ENCODE data around the gene EPB41.
"Not testable (repeated sequence)": the region's sequence is repeated elsewhere in the genome, so short reads cannot be mapped to it uniquely, and the experiment has no call there.

The EPB41 gene

DNA sequence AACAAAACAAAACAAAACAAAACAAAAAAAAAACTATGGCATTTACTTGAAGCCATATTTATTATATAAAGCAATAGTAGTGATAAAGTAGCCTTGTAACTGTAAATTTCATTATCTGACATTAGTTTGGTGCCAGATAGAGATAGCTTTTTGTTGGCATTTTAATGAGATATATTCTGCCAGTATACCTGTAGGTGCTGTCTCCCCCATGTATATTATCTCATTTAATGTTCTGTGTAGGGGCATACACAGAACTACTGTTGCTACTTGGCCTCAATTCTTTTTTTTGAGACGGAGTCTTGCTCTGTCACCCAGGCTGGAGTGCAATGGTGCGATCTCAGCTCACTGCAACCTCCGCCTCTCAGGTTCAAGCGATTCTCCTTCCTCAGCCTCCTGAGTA is 141.9 kb downstream of the EPB41 start:
- DNase-seq, result no peak

- DNase-seq, result no peak
Measured at GRCh38 chr1:29057700-29058099, 143.3 kb downstream of the EPB41 start.

DNA sequence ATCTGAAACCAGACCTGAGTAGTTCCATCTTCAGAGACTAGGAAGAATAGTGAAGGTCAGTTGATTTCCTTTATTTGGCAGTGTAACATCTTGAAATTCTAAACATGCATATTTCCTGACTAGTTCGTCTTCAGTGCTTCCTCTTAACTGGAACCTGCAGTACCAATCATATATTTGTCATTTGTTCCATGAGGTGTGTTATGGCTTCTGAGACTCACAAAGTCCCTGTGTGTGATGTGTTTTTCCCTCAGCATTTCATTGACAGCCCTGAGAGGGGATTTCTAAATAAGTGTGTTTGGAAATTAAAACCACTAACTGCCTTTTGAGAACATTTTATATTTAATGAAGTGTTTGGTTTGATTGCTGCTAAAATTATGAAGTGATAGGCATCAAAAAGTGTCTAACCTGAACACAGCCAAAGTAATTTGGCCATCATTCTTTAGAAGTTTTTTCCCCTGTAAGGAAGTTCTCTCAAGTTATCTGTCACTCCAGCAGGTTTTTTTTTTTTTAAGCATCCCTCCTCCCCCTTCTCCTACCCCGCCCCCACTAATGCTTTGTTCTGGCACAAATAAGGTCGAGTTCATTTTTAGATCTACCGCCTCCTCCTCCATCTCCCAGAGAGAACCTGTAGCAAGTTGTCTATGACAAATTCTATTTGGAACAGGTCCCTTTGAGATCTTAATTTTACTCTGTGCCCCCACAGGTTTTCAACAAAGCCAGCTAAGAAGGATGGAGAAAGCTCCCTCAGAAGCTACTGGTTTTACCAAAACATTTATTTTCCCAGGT is 148.0 kb downstream of the EPB41 start:
- DNase-seq, result peak; percentile 40 to 47

GRCh38 chr1:29064064-29064463 is 149.7 kb downstream of the EPB41 start:
- DNase-seq, result no peak

- no peak for DNase-seq
Measured at GRCh38 chr1:29077155-29077554, 162.8 kb downstream of the EPB41 start.

- DNase-seq, result not testable (repeated sequence)
Measured at GRCh38 chr1:29079916-29080629, 165.7 kb downstream of the EPB41 start.

DNA sequence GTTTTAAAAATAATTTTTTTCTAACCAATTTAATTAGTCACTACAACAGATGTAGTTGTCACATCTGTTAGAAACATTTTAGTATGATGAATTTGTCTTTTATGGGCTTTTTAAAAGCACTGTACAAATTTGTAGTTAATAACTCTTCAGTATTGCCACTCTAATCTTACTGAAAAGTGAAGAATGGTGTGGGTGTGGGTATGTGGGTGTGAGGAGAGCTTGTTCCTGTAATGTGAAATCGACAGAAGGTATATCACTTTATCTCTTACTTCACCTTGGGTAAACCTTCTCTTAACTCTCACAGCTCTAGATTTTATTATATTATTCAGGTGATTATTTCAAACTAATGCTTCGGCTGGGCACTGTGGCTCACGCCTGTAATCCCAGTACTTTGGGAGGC is 166.8 kb downstream of the EPB41 start:
- DNase-seq, result no peak

DNA sequence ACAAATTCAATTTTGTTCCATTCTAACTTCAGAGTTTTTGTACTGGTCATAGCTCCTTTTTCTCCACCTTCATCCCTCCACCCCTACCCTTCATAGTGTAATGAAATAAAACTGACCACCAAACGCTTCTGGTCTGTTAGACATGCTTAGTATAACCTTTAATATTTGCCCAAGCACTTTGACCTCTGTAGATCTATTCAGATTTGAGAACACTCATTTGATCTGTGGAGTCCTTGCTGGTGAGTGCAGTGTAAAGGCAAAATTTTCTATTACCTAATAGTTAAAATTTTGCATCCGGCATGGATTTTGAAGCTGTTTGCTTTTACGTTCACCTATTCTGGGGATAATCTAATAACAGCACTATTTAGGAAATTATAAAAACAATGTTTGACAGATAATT is 168.2 kb downstream of the EPB41 start:
- DNase-seq, result no peak

DNA sequence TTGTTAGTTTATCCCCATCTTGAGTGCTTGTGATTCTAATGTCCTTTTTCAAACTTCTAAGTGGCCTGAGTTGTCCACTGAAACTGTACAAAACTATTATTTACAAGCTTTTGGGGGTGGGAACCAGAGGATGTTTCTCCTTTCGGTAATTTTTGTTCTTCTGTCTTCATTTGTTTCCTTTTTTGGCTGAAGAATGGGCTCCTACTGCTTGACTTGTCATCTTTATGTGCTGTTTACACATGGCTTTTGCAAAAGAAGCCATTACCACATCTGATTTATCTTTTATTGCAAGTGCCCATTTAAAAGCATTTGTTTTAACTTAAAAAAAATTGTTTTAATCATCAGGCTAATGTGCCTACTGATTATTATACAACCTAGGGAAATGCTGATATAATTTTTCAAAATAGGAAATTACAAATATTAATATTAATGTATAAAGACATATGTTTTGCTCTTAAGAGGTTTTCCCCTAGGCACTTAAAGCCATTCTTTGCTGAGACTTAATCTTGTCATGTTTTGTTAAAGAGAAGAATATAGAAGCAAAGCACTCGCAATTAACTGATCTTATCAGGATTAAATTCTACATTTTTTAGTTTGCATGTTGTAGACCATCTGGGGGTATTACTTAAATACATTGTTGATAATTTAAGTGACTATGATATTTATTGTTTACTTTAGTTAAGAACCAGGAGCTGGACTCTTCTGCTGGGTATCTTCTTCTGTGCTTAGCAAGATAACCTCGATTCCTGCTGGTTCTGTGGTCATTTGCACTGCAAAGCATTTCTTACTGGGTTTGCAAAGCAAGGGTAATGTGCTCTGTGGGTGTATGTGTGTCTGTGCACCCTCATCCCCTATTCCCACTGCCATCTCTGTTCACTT is 169.2 kb downstream of the EPB41 start:
- no peak for DNase-seq

- no peak for DNase-seq
Measured at GRCh38 chr1:29084196-29084521, 169.8 kb downstream of the EPB41 start.

GRCh38 chr1:29090937-29091618 is 176.7 kb downstream of the EPB41 start:
- no peak for DNase-seq

DNA sequence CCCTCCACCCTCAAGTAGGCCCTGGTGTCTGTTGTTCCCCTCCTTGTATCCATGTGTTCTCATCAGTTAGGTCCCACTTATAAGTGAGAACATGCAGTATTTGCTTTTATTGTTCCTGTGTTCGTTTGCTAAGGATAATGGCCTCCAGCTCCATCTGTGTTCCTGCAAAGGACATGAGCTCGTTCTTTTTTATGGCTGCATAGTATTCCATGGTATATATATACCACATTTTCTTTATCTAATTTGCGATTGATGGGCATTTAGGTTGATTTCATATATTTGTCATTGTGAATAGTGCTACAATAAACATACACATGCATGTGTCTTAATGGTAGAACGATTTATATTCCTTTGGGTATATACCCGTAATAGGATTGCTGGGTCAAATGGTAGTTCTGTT is 178.3 kb downstream of the EPB41 start:
- DNase-seq, result not testable (repeated sequence)

GRCh38 chr1:29094433-29094832 is 180.1 kb downstream of the EPB41 start:
- DNase-seq, result no peak

- no peak for DNase-seq
Measured at GRCh38 chr1:29094954-29095353, 180.6 kb downstream of the EPB41 start.

GRCh38 chr1:29096231-29096886 is 182.0 kb downstream of the EPB41 start:
- DNase-seq, result no peak

GRCh38 chr1:29099286-29099685 is 184.9 kb downstream of the EPB41 start:
- no peak for DNase-seq

GRCh38 chr1:29100487-29100886 is 186.1 kb downstream of the EPB41 start:
- DNase-seq, result no peak

DNA sequence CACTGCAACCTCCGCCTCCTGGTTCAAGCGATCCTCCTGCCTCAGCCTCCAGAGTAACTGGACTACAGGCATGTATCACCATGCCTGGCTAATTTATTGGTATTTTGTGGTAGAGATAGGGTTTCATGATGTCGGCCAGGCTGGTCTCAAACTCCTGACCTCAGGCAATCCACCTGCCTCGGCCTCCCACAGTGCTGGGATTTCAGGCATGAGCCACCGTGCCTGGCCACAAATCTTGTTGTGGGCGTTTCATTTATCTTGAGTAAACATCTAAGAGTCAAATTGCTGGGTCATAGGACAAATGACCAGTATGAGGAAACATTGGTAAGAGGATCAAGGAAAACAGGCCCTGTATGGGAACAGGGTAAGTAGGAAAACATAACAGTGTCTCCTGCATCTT is 191.5 kb downstream of the EPB41 start:
- DNase-seq, result no peak

- not testable (repeated sequence) for DNase-seq
Measured at GRCh38 chr1:29108041-29108440, 193.7 kb downstream of the EPB41 start.

GRCh38 chr1:29112705-29113412 is 198.5 kb downstream of the EPB41 start:
- no peak for DNase-seq

GRCh38 chr1:29113413-29114117 is 199.2 kb downstream of the EPB41 start:
- no peak for DNase-seq

All from stimulated activated CD4-positive, alpha-beta T cell treated with anti-CD3 and anti-CD28 coated beads, Interleukin-2, amount 100 ng/mL, for 24 hours (primary cell).